Endothelial cell of umbilical vein (primary cell): ENCODE data around the gene PGBD2. TPM values are rescaled to one million over a fixed set of nuclear protein-coding genes. Genes with fewer than 3 reads are reported as not detected.
"Not testable (repeated sequence)": the region's sequence is repeated elsewhere in the genome, so short reads cannot be mapped to it uniquely, and the experiment has no call there.

ENCODE experiments used
- BruUV-seq: library from RNA; stranded (reverse); fragments of 400-500 nt; replicated peaks from 2 replicates; lab custom pipeline; 2021; lab: Mats Ljungman, UMichigan
- CTCF ChIA-PET: fragments of 300-600, 350-600 bp; sonication (Branson Sonifier 250); formaldehyde crosslinking; loops from one replicate; lab custom pipeline; 2021; ENCODE audit warnings: antibody characterized with exemption, inconsistent platforms; lab: Charles Lee
- POLR2A ChIA-PET: fragments of 300-600, 350-600 bp; sonication (Branson Sonifier 250); formaldehyde crosslinking; loops from one replicate; lab custom pipeline; 2021; ENCODE audit warnings: antibody characterized with exemption, inconsistent platforms; lab: Charles Lee
- DNase-seq: peaks from one replicate; pipeline ENCODE4 v3.0.0-alpha.2; 2011; ENCODE audit warnings: low read depth, low spot score
- FAIRE-seq: peaks from 2 replicates; lab custom pipeline; 2011; peaks lifted over from hg19 to GRCh38; lab: Jason Lieb, UNC
- H2AFZ ChIP-seq: 2 replicates; pipeline ENCODE4 v1.6.0; 2012; ENCODE audit warnings: low read depth, low read length, control low read depth, inconsistent platforms
- H3K27ac ChIP-seq: 2 replicates; pipeline ENCODE4 v1.5.1; 2011; ENCODE audit warnings: low read depth, mild to moderate bottlenecking, control low read depth, low read length, moderate library complexity; ENCODE audit not compliant: insufficient read depth
- H3K27me3 ChIP-seq, 2 experiments: 2 replicates each; pipeline versions ENCODE4 v1.6.0 to v1.6.1; 2011; ENCODE audit warnings: low read length in 2 of 2, mixed read lengths in 1 of 2; ENCODE audit not compliant: control insufficient read depth in 2 of 2, insufficient read depth in 2 of 2
- H3K36me3 ChIP-seq, 2 experiments: 2 replicates in 1 of 2; 3 replicates in 1 of 2; pipeline ENCODE4 v1.5.1; 2011; ENCODE audit warnings: low read length in 2 of 2, mild to moderate bottlenecking in 1 of 2, moderate library complexity in 1 of 2; ENCODE audit not compliant: control insufficient read depth in 2 of 2, insufficient read depth in 2 of 2; ENCODE audit errors: extremely low read depth in 1 of 2
- H3K4me1 ChIP-seq: 3 replicates; pipeline ENCODE4 v1.5.1; 2011; ENCODE audit warnings: mild to moderate bottlenecking, low read length; ENCODE audit not compliant: control insufficient read depth, insufficient read depth; ENCODE audit errors: extremely low read depth
- H3K4me2 ChIP-seq: 2 replicates; pipeline ENCODE4 v1.6.1; 2011; ENCODE audit warnings: low read length, control low read depth, mixed read lengths; ENCODE audit not compliant: insufficient read depth
- H3K4me3 ChIP-seq, 3 experiments: fragments of 200-600 bp in 1 of 3; sonication (generic), shearing (Covaris generic) in 1 of 3; replicated peaks in 1 of 3; 2 replicates each; pipeline ENCODE4 v1.5.1; 2011 to 2016; ENCODE audit warnings: control low read depth in 3 of 3, low read length in 3 of 3, mild to moderate bottlenecking in 2 of 3, inconsistent platforms in 1 of 3, low read depth in 1 of 3, moderate library complexity in 1 of 3; ENCODE audit not compliant: insufficient read depth in 1 of 3
- H3K79me2 ChIP-seq: 2 replicates; pipeline ENCODE4 v1.6.0; 2012; ENCODE audit warnings: low read length, inconsistent platforms; ENCODE audit not compliant: control insufficient read depth, insufficient read depth
- H3K9ac ChIP-seq: replicated peaks from 2 replicates; pipeline ENCODE3; 2011; ENCODE audit warnings: low read length, control low read depth; ENCODE audit not compliant: insufficient read depth; ENCODE audit errors: extremely low read depth
- H3K9me1 ChIP-seq: replicated peaks from 3 replicates; pipeline ENCODE4 v1.6.0; 2011; ENCODE audit warnings: mild to moderate bottlenecking, low read length; ENCODE audit not compliant: control insufficient read depth, insufficient read depth; ENCODE audit errors: extremely low read depth
- H3K9me3 ChIP-seq: replicated peaks from 2 replicates; pipeline ENCODE4 v1.5.1; 2012; ENCODE audit warnings: low read length, inconsistent platforms; ENCODE audit not compliant: control insufficient read depth, insufficient read depth
- H4K20me1 ChIP-seq: replicated peaks from 2 replicates; pipeline ENCODE3; 2011; ENCODE audit warnings: mild to moderate bottlenecking, low read length; ENCODE audit not compliant: control insufficient read depth, insufficient read depth; ENCODE audit errors: extremely low read depth
- EZH2 ChIP-seq: IDR thresholded peaks from 2 replicates; pipeline ENCODE4 v1.6.1; 2012; ENCODE audit warnings: borderline replicate concordance, low read depth, mild to moderate bottlenecking, moderate library complexity, low read length, inconsistent platforms; ENCODE audit not compliant: severe bottlenecking
- FOS ChIP-seq: IDR thresholded peaks from 2 replicates; pipeline ENCODE4 v1.6.1; 2011; ENCODE audit warnings: mild to moderate bottlenecking, low read length, moderate library complexity, borderline replicate concordance; ENCODE audit not compliant: insufficient read depth
- GATA2 ChIP-seq: IDR thresholded peaks from 2 replicates; pipeline ENCODE4 v1.7.0; 2011; ENCODE audit warnings: low read depth, mild to moderate bottlenecking, moderate library complexity, mixed read lengths, low read length; ENCODE audit not compliant: insufficient read length, insufficient read depth
- JUN ChIP-seq: IDR thresholded peaks from 2 replicates; pipeline ENCODE4 v1.6.1; 2011; ENCODE audit warnings: borderline replicate concordance, low read depth; ENCODE audit not compliant: insufficient read length, insufficient read depth
- MAX ChIP-seq: IDR thresholded peaks from 2 replicates; pipeline ENCODE4 v1.6.1; 2011; ENCODE audit not compliant: insufficient read depth, insufficient read length
- MYC ChIP-seq: IDR thresholded peaks from one replicate; pipeline ENCODE4 v1.6.1; 2011; ENCODE audit warnings: mild to moderate bottlenecking, low read depth, low read length
- POLR2A ChIP-seq: IDR thresholded peaks from 2 replicates; pipeline ENCODE4 v1.6.1; 2012; ENCODE audit warnings: low read depth, mild to moderate bottlenecking, control low read depth, low read length
- POLR2AphosphoS5 ChIP-seq: IDR thresholded peaks from 2 replicates; pipeline ENCODE4 v1.6.1; 2012; ENCODE audit warnings: low read depth, mild to moderate bottlenecking, control low read depth, low read length, moderate library complexity; ENCODE audit not compliant: insufficient read depth
- dilution Hi-C: fragments of 300-500 bp; cut with MboI; formaldehyde crosslinking; loops from one replicate; pipeline ENCODE4 v1.15.0; 2019; ENCODE audit warnings: low sequenced_read_pairs; ENCODE audit not compliant: extremely low pct_ligation_motif_present
- intact Hi-C: fragments of 100-400 bp; cut with micrococcal nuclease; formaldehyde crosslinking; loops from one replicate; pipeline ENCODE4 v1.10.0; 2022
- polyA plus RNA-seq, 4 experiments: library from polyadenylated mRNA; depleted of rRNA in 3 of 4; stranded (reverse) in 3 of 4; unstranded in 1 of 4; fragments of >200 nt; gene quantifications; 2 replicates each; pipeline versions ENCODE4 v1.2.1 to v1.2.3, GENCODE V29; 2011 to 2012; ENCODE audit warnings: missing spikeins in 1 of 4
- total RNA-seq: library from RNA; stranded (reverse); gene quantifications from 2 replicates; pipeline ENCODE4 v1.2.3, GENCODE V29; 2021
- TF ChIP-seq, protein P1 (sequence below), 2 donors: IDR thresholded peaks; 1 replicate in 1 of 2; 2 replicates in 1 of 2; pipeline ENCODE4 v1.5.1; 2011; ENCODE audit warnings: low read length in 2 of 2, mild to moderate bottlenecking in 2 of 2, moderate library complexity in 2 of 2, control low read depth in 1 of 2, inconsistent platforms in 1 of 2, low read depth in 1 of 2; ENCODE audit not compliant: insufficient read depth in 1 of 2; ENCODE audit errors: extremely low read depth in 1 of 2

The PGBD2 gene
- total and polyA plus RNA-seq, 2 donors (not counting 3 experiments of a cell fraction or from before 2014, with no cell fraction given): 5.2 to 6.1 TPM

DNA sequence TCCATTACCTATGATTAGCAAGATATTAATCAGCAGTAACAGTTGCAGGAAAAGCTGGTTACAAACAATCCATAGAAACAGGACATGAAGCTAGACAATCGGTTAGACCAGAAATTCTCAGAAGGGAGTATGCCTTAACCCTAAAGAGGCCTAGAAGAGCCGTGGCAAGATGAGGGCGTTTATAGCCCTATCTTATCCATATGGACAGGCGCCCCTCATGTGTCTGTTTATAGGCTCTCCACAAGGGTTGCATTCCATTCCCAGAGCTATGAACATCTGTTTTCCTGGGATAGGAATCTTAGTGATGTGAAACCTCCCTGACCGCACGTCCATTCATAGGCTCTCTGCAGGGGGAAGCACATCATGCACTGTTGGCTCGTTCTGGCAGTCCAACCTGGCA lies 23.6 kb upstream of the PGBD2 start:
- H3K4me2 ChIP-seq, H3K36me3 ChIP-seq, BruUV-seq, DNase-seq, H3K79me2 ChIP-seq, H2AFZ ChIP-seq, intact Hi-C loops, H3K4me1 ChIP-seq, POLR2A ChIA-PET, H3K4me3 ChIP-seq, FAIRE-seq, H3K27ac ChIP-seq, CTCF ChIA-PET, H3K9me3 ChIP-seq, H4K20me1 ChIP-seq, H3K9me1 ChIP-seq, H3K9ac ChIP-seq, dilution Hi-C loops: not testable (repeated sequence)
- peaks cover 2 to 13% of the 10 kb centered on the region in 2 experiments for H3K27me3 ChIP-seq

GRCh38 chr1:248884632-248885295 lies 21.3 kb upstream of the PGBD2 start:
- no peak for DNase-seq

More at GRCh38 chr1:248884632-248885295, 21.3 kb upstream of the PGBD2 start:
- no peak overlapping the region for H3K27ac ChIP-seq
- H2AFZ ChIP-seq: no peak overlapping the region
- peaks cover 3 to 15% of the 10 kb centered on the region in 2 experiments for H3K27me3 ChIP-seq
- H3K4me2 ChIP-seq: no peak overlapping the region
- TF ChIP-seq MYC: no peak
- no peak for TF ChIP-seq GATA2
- no peak for TF ChIP-seq EZH2
- no peak for TF ChIP-seq FOS
- no peak for TF ChIP-seq POLR2A
- no peak for TF ChIP-seq POLR2AphosphoS5
- no peak for TF ChIP-seq MAX
- no peak for TF ChIP-seq JUN
- TF ChIP-seq, protein P1, sequence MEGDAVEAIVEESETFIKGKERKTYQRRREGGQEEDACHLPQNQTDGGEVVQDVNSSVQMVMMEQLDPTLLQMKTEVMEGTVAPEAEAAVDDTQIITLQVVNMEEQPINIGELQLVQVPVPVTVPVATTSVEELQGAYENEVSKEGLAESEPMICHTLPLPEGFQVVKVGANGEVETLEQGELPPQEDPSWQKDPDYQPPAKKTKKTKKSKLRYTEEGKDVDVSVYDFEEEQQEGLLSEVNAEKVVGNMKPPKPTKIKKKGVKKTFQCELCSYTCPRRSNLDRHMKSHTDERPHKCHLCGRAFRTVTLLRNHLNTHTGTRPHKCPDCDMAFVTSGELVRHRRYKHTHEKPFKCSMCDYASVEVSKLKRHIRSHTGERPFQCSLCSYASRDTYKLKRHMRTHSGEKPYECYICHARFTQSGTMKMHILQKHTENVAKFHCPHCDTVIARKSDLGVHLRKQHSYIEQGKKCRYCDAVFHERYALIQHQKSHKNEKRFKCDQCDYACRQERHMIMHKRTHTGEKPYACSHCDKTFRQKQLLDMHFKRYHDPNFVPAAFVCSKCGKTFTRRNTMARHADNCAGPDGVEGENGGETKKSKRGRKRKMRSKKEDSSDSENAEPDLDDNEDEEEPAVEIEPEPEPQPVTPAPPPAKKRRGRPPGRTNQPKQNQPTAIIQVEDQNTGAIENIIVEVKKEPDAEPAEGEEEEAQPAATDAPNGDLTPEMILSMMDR (IDR thresholded peaks at IDR 0.05; ENCODE audit: extremely low read depth in 1 of 2, insufficient read depth in 1 of 2, low read depth in 1 of 2, low read length in 2 of 2): no peak
- no peaks in the 10 kb centered on the region for H3K9me3 ChIP-seq
- no peaks in the 10 kb centered on the region for H3K4me1 ChIP-seq
- no peak overlapping the region for H3K9ac ChIP-seq
- H3K79me2 ChIP-seq: no peaks in the 10 kb centered on the region
- ChIA-PET POLR2A (no interaction called here), CTCF (no interaction called here)
- H3K4me3 ChIP-seq: no peak overlapping the region
- FAIRE-seq: no peak
- dilution Hi-C loops: no loop called here
- intact Hi-C loops: no loop called here
- H3K36me3 ChIP-seq: no peaks in the 10 kb centered on the region
- no TSS peak for BruUV-seq
- no peaks in the 10 kb centered on the region for H3K9me1 ChIP-seq
- H4K20me1 ChIP-seq: no peaks in the 10 kb centered on the region
